Right lung (tissue), 5 donors: ENCODE measurements around the gene DISC1. TPM values are rescaled to one million over a fixed set of nuclear protein-coding genes. Genes with fewer than 3 reads are reported as not detected.
"Not testable (repeated sequence)": the region's sequence is repeated elsewhere in the genome, so short reads cannot be mapped to it uniquely, and the experiment has no call there.

Experiments used
- DNase-seq, 2 donors: peaks; one replicate each; pipeline ENCODE4 v3.0.0-alpha.2; 2013
- polyA plus RNA-seq, 5 donors: library from polyadenylated mRNA; unstranded; fragments of 120-200 nt; gene quantifications; one replicate each; pipeline versions ENCODE4 v1.2.1 to v1.2.3, GENCODE V29; 2013; ENCODE audit warnings: inconsistent platforms in 1 of 5, low replicate concordance in 1 of 5; ENCODE audit not compliant: insufficient read length in 5 of 5, insufficient read depth in 1 of 5

DISC1 gene
- polyA plus RNA-seq, 5 donors: 7.8 to 11.4 (median 9.7) TPM

GRCh38 chr1:231768416-231768815 is 141.8 kb downstream of the DISC1 start:
- DNase-seq: no peak

GRCh38 chr1:231770506-231771175 is 144.1 kb downstream of the DISC1 start:
- DNase-seq: no peak

- DNase-seq: no peak
Measured at GRCh38 chr1:231774719-231775335, 148.2 kb downstream of the DISC1 start.

- DNase-seq: no peak
Measured at GRCh38 chr1:231776010-231776756, 149.6 kb downstream of the DISC1 start.

- no peak for DNase-seq
Measured at GRCh38 chr1:231776757-231777062, 150.1 kb downstream of the DISC1 start.

GRCh38 chr1:231778009-231778719 is 151.6 kb downstream of the DISC1 start:
- peak in 1 of 2 donors; percentile 11 for DNase-seq

GRCh38 chr1:231779081-231779480 is 152.5 kb downstream of the DISC1 start:
- no peak for DNase-seq

GRCh38 chr1:231781892-231782291 is 155.3 kb downstream of the DISC1 start:
- DNase-seq: no peak

GRCh38 chr1:231785073-231785472 is 158.5 kb downstream of the DISC1 start:
- not testable (repeated sequence) for DNase-seq

GRCh38 chr1:231786126-231786525 is 159.5 kb downstream of the DISC1 start:
- DNase-seq: no peak

GRCh38 chr1:231792634-231793033 is 166.0 kb downstream of the DISC1 start:
- DNase-seq: no peak

GRCh38 chr1:231793893-231794292 is 167.3 kb downstream of the DISC1 start:
- DNase-seq: no peak

- no peak for DNase-seq
Measured at GRCh38 chr1:231796141-231796540, 169.6 kb downstream of the DISC1 start.

- DNase-seq: no peak
Measured at GRCh38 chr1:231799363-231799986, 172.9 kb downstream of the DISC1 start.

GRCh38 chr1:231800108-231800507 is 173.5 kb downstream of the DISC1 start:
- no peak for DNase-seq

GRCh38 chr1:231801042-231801585 is 174.5 kb downstream of the DISC1 start:
- DNase-seq: no peak

GRCh38 chr1:231803353-231803752 is 176.8 kb downstream of the DISC1 start:
- peak in 1 of 2 donors; percentile 49 for DNase-seq

- no peak for DNase-seq
Measured at GRCh38 chr1:231806623-231807495, 180.3 kb downstream of the DISC1 start.

- DNase-seq: peak in 1 of 2 donors; percentile 35
Measured at GRCh38 chr1:231807541-231807940, 181.0 kb downstream of the DISC1 start.

GRCh38 chr1:231808116-231808515 is 181.5 kb downstream of the DISC1 start:
- DNase-seq: no peak

GRCh38 chr1:231808990-231809389 is 182.4 kb downstream of the DISC1 start:
- no peak for DNase-seq
